NCI-H1436 treated with DMSO at 0.1 percent for 48 hours (cell line): ENCODE results near the gene TMEM187.

Experiments
- DNase-seq: peaks from one replicate; lab custom pipeline; 2025; lab: John Stamatoyannopoulos, UW

Gene TMEM187

DNA sequence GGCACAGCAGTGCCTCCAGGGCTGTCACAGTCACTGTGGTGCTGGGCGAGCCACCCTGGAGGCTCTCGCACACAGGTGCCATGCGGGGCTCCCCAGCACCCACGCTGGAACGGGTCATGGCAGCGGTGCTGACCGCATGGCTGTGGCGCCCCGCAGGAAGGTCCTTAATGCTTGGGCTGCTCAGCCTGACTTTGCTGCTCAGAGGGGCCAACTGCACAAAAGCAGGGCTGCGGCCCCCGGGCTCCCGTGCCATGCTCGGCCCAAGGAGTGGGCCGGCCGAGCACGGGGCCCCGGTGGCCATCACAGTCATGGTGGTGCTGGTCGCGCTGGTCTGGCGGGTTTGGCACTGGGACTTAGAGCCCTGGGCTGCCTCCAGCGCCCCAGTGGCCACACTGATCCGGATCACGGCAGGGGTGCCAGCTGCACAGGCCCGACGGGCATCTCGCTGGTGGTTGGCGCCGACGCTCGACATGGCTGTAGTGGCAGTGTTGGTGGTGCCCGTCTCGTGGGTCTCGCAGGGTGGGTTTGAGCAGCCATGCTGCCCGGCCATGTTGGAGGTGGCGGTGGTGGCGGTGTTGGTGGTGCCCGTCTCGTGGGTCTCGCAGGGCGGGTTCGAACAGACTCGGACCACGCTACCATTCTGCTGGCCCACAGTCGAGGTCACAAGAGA, 17.9 kb upstream of the TMEM187 start:
- DNase-seq: no peak

- no peak for DNase-seq
These were observed 17.3 kb upstream of the TMEM187 start for GRCh38 chrX:153955228-153955732.

- DNase-seq: no peak
These were observed 16.3 kb upstream of the TMEM187 start for GRCh38 chrX:153956044-153956907.

DNA sequence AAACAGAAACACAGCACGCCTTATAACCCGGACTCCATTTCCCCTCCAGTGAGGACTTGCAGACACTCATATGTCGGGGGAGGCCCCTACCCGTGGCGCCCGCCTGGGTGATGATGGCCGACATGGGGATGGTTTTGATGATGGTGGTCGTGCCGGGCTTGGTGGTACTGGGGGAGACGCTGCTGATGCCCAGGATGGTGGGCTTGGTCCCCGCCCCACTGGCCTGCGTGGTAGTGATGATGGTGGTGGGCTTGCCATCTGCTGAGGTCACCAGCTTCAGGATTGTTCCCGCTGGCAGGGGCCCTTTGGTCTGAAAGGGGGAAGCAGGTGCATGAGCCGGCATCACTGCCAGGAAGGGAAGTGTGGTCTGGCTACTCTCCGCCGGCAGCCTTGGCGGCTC, 15.3 kb upstream of the TMEM187 start:
- DNase-seq: no peak

- DNase-seq: no peak
These were observed 13.9 kb upstream of the TMEM187 start for GRCh38 chrX:153958605-153959004.

- no peak for DNase-seq
These were observed 12.9 kb upstream of the TMEM187 start for GRCh38 chrX:153959649-153960048.

DNA sequence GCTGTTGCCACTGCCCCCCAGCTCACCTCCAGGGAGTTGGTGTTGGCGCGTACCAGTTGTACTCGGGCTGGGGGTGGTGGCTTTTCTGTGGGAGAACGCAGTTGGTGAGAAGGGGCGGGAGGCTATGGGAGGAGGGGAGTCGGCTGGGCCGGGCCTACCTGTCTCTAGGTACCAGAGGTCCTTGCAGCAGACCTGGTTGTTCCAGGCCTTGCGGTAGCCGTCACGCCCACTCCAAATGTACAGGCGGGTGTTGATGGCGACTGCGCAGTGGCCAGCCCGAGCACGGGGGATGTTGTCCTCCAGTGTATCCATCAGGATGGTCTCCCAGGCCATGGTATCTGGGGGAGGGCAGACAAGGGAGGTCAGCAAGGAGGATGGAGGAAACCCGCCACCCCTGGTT, 12.5 kb upstream of the TMEM187 start:
- no peak for DNase-seq

DNA sequence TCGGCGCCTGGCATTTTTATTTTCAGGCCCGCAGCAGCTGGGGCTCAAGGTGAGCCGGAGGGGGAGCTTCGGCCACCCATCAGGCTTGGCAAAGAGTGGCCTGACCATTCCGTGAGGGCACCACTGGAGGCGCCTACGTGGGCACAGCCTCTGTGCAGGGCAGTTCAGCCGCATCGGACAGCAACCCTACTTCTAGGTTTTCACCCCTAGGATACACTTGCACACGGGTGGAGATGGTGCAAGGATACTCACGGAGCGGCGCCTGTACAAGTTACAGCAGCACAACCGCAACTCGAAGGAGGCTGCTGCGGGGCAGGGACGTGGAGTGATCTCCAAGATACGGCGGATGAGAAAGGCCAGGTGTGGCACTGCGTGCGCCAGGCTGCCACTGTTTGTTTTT, 11.8 kb upstream of the TMEM187 start:
- DNase-seq: no peak

GRCh38 chrX:153961292-153961691, 11.3 kb upstream of the TMEM187 start:
- no peak for DNase-seq

GRCh38 chrX:153963546-153963945, 9.0 kb upstream of the TMEM187 start:
- DNase-seq: no peak

DNA sequence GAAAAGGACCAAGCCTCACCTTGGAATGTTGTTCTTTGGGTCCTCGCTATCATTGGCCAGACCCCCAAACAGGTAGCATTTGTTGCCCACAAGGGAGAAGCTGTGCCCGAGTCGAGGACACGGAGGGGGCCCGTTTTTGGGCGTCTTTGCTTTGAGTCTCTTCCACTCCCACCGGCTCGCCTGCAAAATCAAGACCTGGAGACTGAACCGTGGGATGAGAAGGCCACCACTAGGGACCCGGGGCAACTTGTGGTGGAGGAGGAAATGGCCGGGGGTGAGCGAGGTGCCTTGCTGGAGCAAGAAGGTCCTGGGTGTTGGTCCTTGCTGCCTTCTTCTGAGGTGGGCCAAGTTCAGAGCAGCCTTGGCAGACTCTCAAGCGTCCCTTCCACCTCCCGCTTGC, 8.4 kb upstream of the TMEM187 start:
- no peak for DNase-seq

GRCh38 chrX:153965406-153965805, 7.1 kb upstream of the TMEM187 start:
- DNase-seq: no peak

GRCh38 chrX:153966283-153966688, 6.3 kb upstream of the TMEM187 start:
- no peak for DNase-seq

DNA sequence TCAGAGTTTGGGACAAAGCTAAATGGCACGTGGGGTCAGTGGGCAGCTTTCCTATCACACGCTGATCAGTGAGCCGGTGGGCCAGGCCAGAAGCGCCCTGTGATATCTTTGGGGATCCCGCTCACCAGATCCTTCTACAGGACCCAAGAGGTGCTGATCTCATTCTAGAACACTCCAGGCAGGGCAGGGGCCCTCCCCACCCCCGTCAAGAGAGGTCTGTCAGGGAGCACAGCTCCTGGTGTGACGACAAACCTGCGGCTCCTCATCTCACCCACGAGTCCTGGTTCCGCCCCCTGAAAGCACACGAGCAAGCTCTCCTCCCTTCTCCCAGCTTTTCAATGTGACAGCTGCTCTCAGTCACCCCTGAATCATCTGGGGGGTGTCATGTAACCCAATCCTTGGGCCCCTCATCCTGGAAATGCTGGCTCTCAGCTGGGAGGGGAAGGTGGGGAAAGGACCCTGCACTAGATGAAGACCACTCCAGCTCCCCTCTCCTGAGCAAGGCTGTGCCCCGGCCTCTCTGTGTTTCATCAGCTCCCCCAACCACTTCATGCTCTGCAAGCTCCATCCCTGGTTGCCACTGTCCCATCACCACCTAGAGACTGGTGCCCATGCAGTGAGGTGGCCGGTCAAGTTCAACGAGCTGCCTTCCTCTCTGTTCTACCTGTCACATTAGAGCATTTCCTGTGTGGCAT, 5.6 kb upstream of the TMEM187 start:
- no peak for DNase-seq

DNA sequence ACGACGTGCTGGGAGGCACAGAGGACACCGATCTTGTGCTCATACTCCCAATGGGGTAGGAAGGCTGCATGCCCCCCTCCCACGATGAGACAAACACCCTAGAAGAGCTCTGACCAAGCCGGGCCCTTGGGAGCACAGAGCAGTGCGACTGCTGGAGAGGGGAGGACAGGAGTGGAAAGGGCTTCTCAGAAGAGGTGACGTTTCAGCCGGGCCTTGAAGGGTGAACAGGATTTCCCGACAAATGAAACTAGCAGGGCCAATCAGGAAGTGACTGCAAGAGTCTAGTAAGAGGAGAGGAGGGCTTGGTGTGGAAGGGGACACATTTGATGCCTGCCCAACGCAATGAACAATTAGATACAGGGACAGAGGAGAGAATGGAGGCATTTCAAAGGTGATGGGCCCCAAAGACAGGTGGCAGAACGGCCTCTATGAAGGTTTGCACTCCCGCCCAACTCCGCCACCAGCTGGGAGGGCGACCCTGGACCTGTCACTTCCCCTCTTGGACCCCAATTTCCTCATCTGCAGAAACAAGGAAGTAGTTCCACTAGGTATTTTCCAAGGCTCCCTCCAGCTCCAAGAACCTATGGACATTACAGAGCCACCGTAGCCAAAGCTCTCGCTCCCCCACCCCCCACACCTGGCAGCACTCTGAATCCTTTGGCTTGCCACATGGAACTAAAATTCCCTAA, 4.9 kb upstream of the TMEM187 start:
- DNase-seq: no peak

GRCh38 chrX:153968255-153968654, 4.3 kb upstream of the TMEM187 start:
- no peak for DNase-seq

GRCh38 chrX:153968754-153969124, 3.8 kb upstream of the TMEM187 start:
- peak; percentile 7 for DNase-seq

DNA sequence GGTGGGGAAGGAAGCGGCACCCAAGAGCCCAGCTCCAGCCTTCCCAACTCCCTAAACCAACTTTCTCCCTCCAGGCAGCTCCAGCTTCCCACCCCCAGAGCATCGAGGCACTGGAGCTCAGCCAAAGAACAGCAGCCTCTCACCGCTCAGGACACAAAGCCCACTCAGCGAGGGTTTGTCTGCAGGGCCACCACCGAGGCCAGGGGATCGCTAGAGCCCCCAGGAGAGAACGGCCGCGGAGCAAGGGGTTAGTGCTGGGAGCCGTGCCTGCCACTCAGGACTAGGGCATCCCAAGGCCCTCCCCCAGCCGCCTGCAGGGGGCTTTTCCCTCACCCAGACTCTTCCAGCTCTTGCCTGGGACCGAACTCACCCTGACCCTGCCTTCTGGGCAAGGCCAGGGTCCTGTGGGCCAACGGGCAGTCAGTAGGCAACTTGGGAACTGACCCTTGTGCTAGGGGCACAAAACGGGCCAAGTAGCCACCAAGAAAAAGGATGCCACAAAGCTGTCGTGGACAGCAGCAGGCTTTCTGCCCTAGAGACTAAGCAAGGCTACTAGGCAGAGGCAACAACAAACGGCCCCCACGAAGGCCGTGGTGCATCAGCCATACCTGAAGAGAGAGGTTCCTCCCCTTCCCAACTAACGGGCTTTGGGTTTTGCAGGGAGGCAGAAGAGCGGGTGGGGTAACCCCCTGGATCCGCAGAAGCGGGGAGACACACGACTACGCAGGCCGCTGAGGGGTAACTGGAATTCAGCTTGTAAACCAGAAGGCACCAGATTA, 3.2 kb upstream of the TMEM187 start:
- DNase-seq: no peak

DNA sequence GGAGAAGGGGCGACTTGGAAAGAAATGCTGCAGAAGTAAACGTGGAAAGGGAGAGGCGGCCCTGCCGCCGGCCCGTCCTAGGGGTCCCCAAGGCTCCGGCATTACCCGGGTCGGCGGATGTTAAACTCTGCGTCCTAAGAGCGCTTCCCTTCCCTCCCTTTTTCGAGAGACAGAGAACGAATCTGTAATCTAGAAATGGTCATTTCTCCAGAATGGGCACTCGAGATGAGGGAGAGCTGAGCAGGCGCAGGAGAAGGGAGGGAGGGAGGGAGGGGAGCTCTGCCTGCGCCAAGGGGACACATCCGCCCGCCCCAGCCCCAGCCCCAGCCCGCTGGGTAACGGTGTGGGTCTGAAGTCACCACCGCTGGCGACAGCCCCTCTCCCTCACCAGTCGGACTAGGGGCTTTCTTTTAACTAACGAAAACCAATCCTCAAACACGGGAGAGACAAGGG, 2.6 kb upstream of the TMEM187 start:
- DNase-seq: no peak

DNA sequence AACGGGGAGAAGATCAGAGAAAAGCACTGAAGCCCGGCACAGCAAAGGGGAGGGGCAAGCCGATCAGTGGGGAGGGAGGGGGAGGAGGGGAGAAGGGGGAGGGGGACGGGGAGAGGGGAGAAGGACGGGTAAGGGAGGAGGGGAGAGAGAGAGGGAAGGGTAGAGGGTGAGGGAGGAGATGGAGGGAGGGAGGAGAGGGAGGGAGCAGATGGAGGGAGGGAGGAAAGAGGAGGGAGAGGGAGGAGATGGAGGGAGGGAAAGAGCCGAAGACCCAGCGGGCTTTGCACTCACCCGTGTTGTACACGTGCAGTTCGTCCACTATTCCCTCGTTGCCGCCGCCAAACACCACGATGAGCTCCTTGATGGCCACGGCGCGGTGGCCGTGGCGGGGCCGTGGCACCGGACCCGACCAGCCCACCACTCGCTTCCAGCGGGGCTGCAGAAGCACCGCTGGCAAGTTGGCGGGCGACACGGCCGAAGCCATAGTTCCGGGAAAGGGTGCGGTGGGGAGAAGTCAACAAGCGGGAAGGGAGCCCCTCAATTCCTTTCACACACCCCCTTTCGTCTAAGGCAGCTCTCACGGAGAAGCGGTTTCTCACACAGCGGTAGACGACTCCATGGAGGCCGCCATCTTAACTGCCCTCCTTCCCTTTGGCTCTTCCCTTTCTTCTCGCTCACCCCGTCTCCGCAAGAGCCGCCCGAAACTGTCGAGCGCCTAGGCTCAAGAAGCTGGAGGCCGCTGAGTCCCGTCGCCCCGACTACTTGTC, 2.0 kb upstream of the TMEM187 start:
- DNase-seq: peak; percentile 10

DNA sequence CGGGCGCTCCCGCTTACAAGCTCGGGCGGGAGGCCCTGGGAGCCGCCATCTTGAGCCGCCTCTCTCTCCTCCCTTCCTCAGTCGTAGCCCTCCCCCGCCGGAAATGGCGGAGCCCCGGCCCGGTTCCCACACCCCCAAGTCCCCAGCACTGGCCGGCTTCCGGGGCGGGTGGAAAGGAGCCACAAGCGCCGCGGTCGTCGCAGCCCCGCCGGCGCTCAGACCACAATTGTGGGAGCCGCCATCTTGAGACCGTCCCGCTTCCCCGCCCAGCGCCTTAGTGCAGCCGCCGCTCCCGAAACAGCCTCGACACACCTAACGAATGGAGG, 1.5 kb upstream of the TMEM187 start:
- DNase-seq: peak; percentile 48
